GM19238 (cell line): ENCODE results near the gene HIP1R.

Experiments used
- DNase-seq: peaks from one replicate; pipeline ENCODE4 v3.0.0; 2011; ENCODE audit warnings: low spot score; ENCODE audit not compliant: insufficient read length

Gene HIP1R

DNA sequence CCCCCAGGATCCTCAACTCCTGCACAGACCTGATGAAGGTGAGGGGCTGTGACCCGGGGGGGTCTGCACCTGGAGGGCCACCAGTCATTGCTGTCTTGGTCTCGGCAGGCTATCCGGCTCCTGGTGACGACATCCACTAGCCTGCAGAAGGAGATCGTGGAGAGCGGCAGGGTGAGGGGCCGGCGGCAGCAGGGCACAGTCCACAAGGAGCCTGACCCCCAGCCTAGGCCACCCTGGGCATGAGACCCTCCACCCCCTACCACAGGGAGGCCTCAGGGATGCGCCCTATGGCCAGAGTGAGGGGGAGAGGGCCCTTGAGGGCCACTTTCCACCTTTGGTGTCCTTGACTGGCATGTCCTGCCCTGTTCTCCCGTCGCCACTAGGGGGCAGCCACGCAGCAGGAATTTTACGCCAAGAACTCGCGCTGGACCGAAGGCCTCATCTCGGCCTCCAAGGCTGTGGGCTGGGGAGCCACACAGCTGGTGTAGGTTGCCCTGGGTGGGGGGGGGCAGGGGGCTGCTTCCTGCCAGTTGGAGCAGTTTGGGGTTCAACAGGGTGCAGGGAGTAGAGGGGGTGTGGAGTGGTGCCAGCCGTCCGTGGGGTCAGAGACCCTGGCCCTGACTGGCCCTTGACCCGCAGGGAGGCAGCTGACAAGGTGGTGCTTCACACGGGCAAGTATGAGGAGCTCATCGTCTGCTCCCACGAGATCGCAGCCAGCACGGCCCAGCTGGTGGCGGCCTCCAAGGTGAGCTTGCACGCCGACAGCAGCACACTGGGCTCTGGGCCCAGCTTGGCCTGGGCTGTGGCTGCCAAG lies 25.0 kb downstream of the HIP1R start:
- DNase-seq: peak; percentile 83

DNA sequence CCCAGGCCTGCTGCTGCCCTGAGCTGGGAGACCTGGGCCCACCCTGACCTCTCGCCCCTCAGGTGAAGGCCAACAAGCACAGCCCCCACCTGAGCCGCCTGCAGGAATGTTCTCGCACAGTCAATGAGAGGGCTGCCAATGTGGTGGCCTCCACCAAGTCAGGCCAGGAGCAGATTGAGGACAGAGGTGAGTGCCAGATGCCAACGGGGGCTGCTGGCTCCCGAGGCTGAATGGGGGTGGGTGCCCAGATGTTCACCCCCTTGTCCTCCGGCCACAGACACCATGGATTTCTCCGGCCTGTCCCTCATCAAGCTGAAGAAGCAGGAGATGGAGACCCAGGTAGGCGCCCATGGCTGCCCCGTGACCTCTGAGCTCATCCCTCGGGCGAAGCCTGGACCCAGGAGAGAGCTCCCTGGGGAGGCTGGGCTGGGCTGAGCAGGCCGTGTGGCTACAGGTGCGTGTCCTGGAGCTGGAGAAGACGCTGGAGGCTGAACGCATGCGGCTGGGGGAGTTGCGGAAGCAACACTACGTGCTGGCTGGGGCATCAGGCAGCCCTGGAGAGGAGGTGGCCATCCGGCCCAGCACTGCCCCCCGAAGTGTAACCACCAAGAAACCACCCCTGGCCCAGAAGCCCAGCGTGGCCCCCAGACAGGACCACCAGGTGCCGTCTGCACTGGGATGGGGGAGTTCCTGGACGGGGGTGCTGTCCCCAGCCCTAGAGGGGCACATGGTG lies 25.8 kb downstream of the HIP1R start:
- DNase-seq: no peak

DNA sequence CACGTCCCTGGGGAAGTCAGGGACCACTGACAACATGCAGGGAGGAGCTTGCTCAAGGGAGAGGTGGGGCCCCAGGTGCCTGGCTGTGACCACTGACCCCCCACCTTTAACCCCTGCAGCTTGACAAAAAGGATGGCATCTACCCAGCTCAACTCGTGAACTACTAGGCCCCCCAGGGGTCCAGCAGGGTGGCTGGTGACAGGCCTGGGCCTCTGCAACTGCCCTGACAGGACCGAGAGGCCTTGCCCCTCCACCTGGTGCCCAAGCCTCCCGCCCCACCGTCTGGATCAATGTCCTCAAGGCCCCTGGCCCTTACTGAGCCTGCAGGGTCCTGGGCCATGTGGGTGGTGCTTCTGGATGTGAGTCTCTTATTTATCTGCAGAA lies 26.3 kb downstream of the HIP1R start:
- DNase-seq: no peak

DNA sequence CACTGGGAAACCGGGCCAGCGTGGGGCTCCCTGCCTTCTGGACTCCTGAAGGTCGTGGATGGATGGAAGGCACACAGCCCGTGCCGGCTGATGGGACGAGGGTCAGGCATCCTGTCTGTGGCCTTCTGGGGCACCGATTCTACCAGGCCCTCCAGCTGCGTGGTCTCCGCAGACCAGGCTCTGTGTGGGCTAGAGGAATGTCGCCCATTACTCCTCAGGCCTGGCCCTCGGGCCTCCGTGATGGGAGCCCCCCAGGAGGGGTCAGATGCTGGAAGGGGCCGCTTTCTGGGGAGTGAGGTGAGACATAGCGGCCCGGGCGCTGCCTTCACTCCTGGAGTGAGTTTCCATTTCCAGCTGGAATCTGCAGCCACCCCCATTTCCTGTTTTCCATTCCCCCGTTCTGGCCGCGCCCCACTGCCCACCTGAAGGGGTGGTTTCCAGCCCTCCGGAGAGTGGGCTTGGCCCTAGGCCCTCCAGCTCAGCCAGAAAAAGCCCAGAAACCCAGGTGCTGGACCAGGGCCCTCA lies 26.9 kb downstream of the HIP1R start:
- DNase-seq: no peak

DNA sequence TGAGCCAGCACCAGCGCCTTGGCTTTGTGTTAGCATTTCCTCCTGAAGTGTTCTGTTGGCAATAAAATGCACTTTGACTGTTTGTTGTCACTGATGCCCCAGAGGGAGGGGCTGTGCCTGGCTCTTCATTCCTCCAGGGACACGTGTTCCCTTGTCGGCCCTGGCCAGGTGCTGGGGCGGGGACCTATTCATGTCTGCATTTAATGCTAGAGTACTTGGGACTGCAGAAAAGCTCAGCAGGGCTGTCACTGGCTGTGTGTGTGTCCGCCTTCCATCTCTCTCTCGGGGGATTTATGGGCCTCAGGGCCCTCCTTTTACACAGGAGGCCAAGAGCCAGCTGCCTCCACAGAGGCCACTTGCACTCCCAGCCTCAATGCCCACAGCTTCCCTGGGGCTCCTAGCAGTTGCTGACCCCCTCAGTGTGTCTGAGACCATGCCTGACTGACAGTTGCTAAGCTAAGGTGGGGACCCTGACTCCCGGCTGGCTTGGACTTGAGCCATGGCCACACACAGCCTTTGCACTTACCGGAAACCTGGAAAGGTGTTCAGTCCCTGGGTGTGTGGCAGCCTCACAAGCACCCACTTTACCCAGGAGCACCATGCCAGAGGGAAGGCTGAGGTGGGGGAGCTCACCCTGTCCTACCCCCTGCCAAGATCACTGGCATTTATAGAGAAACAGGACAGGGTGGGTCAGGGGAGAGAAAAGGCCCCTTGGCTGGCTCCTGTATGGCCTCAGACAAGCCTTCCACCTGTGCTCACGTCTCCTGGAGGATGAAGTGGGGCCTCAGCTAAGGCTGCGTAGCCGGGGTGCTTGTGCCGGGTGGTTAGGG lies 27.8 kb downstream of the HIP1R start:
- no peak for DNase-seq

DNA sequence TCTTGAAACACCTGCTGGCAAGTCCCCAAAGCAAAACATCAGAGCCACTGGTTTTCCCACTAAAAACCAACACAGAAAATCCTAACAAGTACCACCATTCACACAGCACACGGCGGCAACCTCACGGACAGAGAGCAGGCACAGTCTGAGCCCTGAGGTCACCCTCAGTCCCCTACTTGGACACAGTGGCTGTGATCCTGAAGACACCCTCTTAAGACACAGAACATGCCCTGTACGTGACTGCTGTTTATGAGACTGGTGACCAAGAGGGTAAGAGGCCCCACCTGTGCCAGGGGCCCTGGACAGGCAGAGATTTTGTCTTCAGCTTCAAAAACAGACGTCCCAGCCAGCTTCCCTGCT lies 29.6 kb downstream of the HIP1R start:
- DNase-seq: no peak

DNA sequence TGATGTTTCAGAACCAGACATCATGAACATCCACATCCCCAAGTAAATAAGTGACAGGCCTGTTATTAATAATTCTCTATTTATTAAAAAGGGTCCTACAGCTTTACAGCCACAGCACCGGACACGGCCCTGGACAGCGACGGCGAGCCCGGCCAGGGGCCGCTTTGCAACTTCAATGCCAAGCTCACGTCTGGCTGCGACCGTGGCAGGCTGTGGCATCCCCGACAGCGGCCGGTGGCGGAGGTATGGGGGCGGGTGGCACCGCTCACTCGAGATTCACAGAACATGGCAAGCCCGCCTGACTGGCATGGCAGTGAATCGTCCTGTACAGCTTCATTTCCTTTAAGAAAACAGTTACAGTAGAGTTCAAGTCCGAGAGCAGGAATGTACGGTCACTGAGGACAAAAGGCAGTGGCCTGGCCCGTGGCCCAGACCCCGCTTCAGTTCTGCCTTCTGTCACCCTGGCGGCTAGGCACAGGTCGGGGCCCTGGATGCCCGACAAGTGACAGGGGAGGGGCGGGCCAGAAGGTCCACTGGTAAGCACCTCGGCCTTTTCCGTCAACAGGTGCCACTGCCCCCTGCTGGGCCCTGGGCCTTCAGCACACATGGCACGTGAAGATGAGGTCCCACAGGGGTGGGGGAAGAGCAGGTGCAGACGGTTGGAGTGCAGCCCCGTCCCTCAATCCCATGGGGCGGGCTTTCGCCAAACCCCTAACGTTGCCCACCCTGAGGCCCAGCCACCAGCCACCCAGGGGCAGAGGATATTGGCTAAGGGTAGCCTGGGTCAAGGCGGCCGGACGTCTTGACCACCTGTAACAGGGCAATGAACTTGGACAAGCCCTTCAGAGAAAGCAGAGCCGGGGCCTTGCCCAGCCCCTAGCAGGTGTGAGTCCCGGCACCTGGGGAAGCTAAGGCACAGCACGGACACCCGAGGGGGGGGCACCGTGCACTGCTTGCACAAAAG lies 30.3 kb downstream of the HIP1R start:
- no peak for DNase-seq

DNA sequence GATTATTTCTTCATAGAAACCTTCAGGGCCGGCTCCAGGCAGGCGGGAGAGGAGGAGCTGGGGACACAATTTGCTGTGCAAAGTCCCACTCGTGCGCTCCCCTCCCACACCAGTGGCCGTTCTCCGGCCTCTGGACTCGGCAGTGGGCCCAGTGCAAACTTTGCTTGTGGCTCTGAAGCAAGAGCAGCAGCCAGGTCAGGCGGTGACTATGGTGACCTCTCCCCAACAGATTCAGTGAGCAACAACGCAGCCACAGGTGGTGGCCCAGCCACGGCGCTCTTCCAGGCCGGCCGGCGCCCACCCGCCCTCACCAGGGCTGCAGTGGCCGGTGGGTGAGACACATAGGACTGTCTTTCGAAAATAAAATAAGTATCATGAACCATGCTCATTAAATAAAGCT lies 31.1 kb downstream of the HIP1R start:
- DNase-seq: no peak

DNA sequence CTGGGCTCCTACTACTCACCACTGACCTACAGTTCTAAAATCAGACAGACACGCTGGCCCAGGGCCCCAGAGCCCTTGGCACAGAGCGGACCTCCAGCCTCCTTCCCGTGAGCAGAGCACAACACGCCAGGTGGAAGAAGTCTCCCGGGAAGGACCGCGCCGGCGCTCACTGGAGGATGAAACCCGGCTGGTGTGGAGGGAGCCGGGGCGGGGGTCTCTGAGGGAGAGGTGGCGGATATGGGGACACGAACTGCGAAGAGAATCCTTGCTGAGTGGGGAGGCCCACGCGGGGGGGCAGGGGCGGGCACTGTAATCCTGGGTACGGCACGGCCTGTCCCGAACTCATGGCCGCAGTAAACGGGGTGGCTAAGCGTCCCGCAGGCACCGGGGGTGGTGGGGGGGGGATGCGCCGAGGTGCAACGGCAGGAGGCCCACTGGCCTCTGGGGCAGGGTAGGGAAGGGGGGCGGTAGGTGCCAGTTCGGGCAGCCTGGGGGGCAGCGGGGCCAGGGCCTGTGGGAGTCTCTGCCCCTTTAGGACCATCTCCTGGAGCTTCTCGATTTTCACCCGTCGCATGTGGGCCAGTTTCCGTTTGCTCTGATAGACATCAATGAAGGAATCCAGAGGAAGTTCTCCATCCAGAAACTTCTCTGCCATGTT lies 31.8 kb downstream of the HIP1R start:
- no peak for DNase-seq

DNA sequence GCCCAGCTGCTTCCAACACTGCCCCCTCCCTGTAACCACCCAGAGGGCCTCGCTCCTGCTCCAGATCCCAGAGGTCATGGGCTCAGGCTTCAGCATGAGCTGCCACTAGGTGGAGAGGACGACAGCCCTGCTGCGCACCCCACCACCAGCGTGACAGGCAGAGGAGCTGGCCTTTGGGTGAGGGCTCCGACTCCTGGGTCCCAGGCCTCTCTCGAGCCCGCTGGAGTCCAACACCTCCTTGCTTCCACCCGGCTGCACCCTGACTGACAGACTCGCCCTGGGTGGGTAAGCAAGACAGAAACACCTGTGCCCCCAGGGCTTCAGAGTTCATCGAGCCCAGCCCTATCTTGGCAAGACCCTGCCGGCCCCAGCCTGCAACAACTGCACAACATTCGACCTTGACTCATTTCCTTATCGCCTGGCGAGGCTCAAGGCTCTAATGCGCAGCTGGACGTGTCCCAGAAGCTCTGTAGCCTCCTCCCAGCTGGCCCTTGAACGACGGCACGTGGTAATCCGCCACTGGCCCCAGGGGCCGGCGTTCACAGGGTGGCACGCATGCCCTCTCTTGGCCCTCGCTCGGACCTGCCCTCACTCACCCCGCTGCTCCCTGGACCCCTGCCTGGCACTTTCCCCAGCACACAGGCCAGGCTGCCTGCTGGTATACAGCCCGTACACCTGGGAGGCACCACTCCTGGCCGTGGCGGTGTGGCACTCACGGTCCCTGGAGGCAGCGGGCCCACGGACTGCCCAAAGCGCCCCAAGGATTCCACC lies 32.6 kb downstream of the HIP1R start:
- DNase-seq: no peak

DNA sequence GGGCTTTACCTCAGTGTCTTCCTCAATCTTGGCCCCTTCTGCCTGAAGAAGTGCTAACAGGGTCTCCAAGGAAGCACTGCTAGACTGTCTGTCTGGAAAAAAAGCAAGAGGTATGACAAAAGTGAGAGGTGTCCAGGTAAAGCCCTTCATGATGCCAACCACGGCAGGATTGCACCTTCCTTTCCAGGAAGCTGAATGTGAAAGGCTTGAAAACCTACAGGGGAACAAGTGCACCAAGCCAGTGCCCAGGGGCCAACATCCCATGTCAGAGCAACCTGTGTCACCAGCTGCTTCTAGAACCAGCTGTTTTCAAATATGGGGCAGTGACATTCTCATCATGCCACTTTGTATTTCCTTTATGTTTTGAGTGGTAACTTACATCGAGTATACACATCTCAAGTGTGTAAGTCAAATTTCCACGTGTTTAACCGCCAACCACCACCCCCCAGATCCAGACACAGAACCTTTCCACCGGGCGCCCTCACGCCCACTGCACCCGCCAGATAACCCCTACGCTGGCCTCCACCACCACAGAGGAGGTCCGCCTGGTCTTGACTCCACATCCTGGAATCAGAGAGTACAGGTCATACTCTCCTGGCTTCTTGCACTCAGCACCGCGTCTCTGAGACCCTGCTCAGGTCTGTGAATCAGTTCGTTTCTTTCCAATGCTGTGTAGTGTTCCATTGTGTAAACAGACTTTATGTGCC lies 33.4 kb downstream of the HIP1R start:
- DNase-seq: no peak

DNA sequence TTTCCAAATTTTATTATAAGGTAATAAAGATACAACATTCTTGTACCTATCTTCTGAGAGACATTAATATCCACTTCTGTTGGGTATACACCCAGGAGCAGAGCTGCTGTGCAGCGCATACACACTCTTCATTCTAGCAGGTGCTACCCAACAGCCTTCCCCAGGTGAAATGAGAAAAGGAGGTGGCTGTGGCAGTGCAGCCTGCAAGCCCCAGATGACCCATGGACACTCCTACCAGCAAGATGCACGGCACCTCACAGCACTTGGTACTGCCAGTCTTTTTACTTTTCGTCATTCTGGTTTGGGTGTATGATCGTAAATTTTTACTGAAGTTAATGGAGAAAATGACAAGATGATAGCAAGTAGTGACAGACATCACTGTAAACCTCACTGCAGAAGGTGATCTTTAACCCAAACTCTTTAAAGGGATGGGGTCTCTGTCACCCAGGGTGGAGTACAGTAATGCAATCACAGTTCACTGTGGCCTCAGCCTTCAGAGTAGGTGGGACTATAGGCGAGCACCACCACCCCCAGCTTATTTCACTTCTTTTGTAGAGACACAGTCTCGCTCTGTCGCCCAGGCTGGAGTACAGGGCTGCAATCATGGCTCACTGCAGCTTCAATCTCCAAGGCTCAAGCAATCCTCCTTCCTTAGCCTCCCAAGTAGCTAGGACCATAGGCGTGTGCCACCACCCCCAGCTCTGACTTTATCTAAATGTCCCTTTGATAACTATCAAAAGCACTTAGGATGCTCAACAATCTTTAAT lies 34.1 kb downstream of the HIP1R start:
- no peak for DNase-seq

DNA sequence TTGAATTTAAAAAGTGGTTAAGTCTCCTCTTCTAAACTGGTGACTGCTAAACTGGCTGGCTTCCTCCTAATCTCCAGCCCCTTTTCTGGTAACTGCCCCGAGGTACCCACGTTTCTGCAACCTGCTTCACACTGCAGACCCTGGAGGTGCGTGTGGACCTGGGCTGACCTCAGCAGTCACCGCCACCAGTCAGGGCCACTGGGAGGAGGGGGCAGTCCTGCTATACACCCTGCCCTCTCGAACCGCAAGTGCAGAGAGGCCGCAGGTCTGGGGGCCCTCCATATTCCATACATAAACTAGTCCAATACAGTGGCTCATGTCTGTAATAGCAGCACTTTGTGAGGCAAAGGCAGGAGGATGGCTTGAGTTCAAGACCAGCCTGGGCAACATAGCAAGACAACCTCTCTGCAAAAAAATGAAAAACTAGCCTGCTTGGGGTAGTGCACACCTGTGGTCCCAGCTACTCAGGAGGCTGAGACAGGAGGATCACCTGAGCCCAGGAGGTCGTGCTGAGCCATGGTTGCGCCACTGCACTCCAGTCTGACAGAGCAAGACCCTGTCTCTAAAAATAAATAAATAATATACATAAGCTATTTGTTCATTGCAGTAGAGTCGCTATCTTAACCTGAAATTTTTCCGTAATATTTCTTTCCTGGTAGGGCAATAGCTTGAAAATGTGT lies 35.0 kb downstream of the HIP1R start:
- no peak for DNase-seq

DNA sequence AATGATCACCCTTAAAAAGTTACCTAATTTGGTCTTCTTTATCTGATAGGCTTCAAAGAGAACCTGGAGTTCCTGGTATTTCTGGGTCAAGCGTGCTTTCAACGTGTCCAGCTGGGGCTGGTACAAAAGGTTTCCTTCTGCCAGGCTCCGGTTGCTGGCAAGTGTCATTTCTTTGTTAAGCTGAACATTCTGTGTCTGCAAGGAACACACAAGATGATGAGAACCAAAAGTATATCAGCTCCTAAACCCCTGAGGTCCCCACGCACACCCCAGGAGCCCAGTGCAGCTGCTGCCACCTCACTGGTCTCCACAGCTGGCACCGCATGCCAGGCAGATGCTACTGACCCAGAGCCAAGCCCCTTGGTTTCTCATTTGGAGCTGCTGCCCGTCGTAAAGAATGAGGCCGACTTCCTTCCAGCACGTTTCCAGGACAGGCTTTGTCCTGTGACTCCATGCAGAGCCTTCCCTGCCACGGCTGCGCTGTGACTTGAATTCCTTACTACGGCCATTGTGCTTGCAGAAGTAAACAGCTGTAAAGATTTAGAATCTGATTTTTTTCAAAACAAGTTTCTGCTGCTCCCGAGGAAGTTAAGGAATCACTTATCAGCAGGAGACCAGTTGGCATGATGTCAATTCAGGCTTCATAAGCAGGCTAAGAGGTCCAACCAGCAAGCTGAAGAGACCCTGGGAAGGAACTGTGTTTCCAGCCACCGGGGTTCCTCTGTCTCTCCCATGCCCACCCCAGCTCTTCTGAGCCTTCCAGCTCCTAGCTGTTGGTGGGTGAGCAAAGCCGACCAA lies 35.8 kb downstream of the HIP1R start:
- no peak for DNase-seq

DNA sequence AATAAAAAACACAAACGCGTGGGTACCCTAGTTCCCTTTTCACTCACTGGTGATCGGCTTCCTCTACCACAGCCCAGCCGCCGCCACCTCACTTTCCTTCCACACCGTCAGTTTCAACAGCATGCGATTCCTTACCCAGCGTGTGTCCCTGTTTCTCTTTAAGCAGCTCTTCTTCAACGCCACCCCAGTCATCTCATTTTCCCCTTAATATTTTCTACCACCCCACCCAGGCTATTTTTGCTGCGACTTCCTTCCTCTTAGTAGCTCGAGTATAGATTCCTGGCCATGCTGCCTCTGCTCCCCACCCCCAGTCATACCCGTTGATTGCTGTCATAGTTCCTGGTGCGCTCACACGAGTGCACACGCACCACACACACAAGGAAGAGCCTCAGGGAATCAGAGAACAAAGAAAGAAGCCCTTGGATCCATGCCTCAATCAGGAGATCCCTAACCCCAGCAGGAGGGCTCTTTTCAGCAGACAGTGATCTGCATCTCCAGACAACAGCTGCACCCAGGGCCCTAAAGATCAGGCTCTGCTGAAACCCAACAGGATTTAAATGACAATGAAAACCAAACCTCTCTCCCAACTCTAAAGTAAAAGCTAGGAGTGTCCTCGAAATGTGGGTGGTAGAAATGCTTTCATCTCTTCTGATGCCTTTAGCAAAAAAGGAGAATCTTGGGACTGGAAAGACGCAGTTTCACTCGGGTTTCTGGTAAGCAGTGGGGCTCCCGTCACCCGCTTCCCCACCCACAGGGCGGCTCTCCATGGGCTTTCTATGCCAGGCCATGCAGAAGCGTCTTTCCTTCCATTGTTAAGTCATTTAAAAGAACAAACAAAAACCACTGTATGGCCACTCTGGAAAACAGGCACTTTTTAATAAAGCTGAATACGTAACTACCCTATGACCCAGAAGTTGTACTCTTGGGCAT lies 36.9 kb downstream of the HIP1R start:
- DNase-seq: no peak
